RWPE1 (cell line): ENCODE measurements around the gene CTIF.

Experiments
- CTCF ChIA-PET: fragments of 350-600 bp; sonication (Branson Sonifier 250); formaldehyde crosslinking; extraction: SDS; loops from one replicate; lab custom pipeline; 2021; lab: Yijun Ruan, JAX
- POLR2A ChIA-PET: fragments of 400-600 bp; formaldehyde crosslinking; extraction: SDS; loops from one replicate; lab custom pipeline; 2020; ENCODE audit warnings: antibody characterized with exemption; ENCODE audit not compliant: low non-redundant PET; lab: Yijun Ruan, JAX
- DNase-seq: peaks from one replicate; pipeline ENCODE4 v3.0.0; 2012; ENCODE audit warnings: low spot score
- H3K27ac ChIP-seq: fragments of 450-650 bp; 2 replicates; pipeline ENCODE4 v1.5.1; 2017
- CTCF ChIP-seq: fragments of 450-650 bp; conservative IDR thresholded peaks from 2 replicates; pipeline ENCODE4 v1.5.1; 2017; ENCODE audit warnings: low read depth, mild to moderate bottlenecking

Gene CTIF

GRCh38 chr18:48887294-48887904, 348.6 kb downstream of the CTIF start:
- POLR2A ChIA-PET = no interaction called here

GRCh38 chr18:48887905-48888772, 349.3 kb downstream of the CTIF start:
- no peak overlapping the region for H3K27ac ChIP-seq
- ChIA-PET POLR2A (no interaction called here), CTCF (no interaction called here)
- TF ChIP-seq CTCF = no peak
- DNase-seq = no peak

More at GRCh38 chr18:48887294-48887904, 348.6 kb downstream of the CTIF start:
- TF ChIP-seq CTCF = no peak
- DNase-seq = no peak
- CTCF ChIA-PET = no interaction called here
- no peak overlapping the region for H3K27ac ChIP-seq

GRCh38 chr18:48888773-48889080, 349.9 kb downstream of the CTIF start:
- no peak overlapping the region for H3K27ac ChIP-seq
- TF ChIP-seq CTCF = no peak
- ChIA-PET POLR2A (no interaction called here), CTCF (no interaction called here)
- DNase-seq = no peak

DNA sequence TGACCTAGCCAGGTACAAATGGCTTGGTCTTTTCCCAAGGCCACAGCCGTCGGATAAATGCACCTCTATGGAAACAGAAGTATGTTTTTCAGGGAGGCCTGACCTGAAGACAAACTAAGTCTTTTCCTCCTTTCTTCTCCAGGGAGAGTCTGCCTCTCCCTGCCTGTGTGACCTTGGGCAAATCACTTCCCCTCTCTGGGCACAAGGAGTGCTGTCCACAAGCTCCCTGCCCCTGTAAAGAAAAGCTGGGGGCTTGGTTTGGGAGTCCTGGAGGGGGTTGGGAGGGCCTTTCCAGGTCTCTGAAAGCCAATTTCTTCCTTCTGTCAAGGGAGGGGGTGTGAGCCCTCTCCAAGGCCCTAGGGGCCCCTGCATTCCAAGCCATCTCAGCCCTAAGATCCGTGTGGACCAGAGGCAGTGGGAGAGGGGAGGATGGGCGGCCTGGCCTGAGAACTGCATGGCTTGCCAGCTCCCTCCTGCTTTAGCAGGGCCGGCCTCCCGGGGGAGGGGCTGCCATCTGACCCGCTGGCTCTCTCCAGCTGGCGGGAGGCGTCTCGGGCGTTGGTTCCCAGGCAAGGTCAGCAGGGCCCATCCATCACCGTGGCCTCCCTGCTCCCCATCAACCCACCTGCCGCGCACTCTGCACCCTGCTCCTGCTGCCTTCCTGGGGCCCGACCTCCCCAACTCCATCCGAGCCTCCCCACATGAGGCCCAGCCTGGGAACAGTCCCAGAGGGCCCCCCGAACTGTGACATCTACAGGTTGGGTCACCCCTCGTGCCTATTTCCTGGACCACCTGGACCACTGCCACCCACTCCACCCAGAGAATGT, 350.5 kb downstream of the CTIF start:
- no peak for DNase-seq
- ChIA-PET POLR2A (no interaction called here), CTCF (no interaction called here)
- TF ChIP-seq CTCF = no peak
- no peak overlapping the region for H3K27ac ChIP-seq

DNA sequence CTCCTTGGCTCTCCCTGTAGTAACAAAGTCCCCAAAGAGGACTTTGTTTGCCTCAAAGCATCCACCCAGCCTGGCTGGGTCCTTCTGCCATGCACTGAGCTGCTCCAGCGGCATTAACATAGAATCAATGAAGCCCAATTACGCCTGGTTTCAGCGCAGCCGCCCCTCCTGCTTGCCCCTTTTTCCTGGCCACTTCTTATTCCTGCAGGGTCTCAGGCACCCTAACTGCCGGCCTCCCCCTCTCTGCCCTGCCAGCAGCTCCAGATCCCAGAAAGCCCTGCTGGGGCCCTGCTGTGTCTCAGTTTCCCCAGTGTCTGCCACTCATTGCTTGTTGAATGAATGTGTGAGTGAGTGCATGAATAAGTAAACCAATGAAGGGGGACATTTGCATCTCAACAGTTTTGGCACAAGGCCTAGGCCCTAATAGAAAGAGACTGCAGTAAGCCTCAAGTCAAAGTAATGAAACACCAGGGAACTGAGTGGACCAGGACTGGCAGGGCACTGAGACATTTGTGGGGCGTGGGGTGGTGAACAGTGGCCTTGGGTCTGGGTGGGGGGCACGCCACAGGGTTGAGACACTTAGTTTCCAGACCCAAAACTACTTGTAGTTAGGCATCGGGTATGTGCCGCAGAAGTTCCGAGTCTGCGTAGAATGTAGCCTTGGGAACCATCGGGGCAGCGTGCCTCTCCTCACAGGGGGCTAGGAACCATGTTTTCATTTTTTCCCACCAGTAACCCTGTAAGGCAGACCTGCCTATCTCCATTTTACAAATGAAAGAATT, 351.3 kb downstream of the CTIF start:
- no peak for DNase-seq
- no peak for TF ChIP-seq CTCF
- POLR2A ChIA-PET = no interaction called here
- CTCF ChIA-PET = no interaction called here
- no peak overlapping the region for H3K27ac ChIP-seq

GRCh38 chr18:48891721-48892120, 352.9 kb downstream of the CTIF start:
- ChIA-PET CTCF (no interaction called here), POLR2A (no interaction called here)
- no peak for TF ChIP-seq CTCF
- H3K27ac ChIP-seq = peak overlapping the region; percentile 67
- DNase-seq = no peak
